A673 (cell line): ENCODE data around the gene BCL2A1.

ENCODE experiments used
- CTCF ChIP-seq: fragments of 300-800, 200-600 bp; sonication (generic); conservative IDR thresholded peaks from 2 replicates; pipeline ENCODE4 v1.5.1; 2017; ENCODE audit warnings: low read depth, mild to moderate bottlenecking, antibody characterized with exemption, low read length, moderate library complexity, mixed read lengths
- EZH2 ChIP-seq: fragments of 200-600 bp; sonication (generic); IDR thresholded peaks from 2 replicates; pipeline ENCODE4 v1.6.1; 2017; ENCODE audit warnings: borderline replicate concordance, low read depth, mild to moderate bottlenecking, mixed read lengths, antibody characterized with exemption, low read length; ENCODE audit not compliant: poor library complexity, severe bottlenecking

GRCh38 chr15:79960502-79961212 lies 10.3 kb downstream of the BCL2A1 start:
- TF ChIP-seq CTCF = no peak
- TF ChIP-seq EZH2 = no peak
